Transverse colon (tissue), 4 donors: ENCODE results near the gene CEACAM1. TPM values are rescaled to one million over a fixed set of nuclear protein-coding genes. Genes with fewer than 3 reads are reported as not detected.
"Not testable (repeated sequence)": the region's sequence is repeated elsewhere in the genome, so short reads cannot be mapped to it uniquely, and the experiment has no call there.

Source experiments
- DNase-seq: peaks from one replicate; pipeline ENCODE4 v3.0.0-alpha.2; 2019
- H3K27ac ChIP-seq, 4 donors: fragments of 200-600 bp; sonication (generic); 2 replicates each; pipeline ENCODE4 v1.5.1; 2016 to 2018; ENCODE audit warnings: inconsistent platforms in 4 of 4
- H3K27me3 ChIP-seq: fragments of 200-600 bp; sonication (generic); 2 replicates; pipeline ENCODE4 v1.5.1; 2017; ENCODE audit warnings: inconsistent platforms
- H3K36me3 ChIP-seq, 4 donors: fragments of 200-600 bp; sonication (generic); 2 replicates each; pipeline ENCODE4 v1.5.1; 2017 to 2019; ENCODE audit warnings: inconsistent platforms in 4 of 4
- H3K4me1 ChIP-seq, 4 donors: fragments of 200-600 bp; sonication (generic); 2 replicates each; pipeline ENCODE4 v1.5.1; 2017 to 2020; ENCODE audit warnings: inconsistent platforms in 4 of 4
- H3K4me3 ChIP-seq, 4 donors: fragments of 200-600 bp; sonication (generic); 1 replicate in 1 of 4; 2 replicates in 3 of 4; pipeline versions ENCODE4 v1.5.1 to v1.6.1; 2017 to 2019; ENCODE audit warnings: inconsistent platforms in 4 of 4
- H3K9me3 ChIP-seq, 2 donors: fragments of 200-600 bp; sonication (generic); 2 replicates each; pipeline ENCODE4 v1.5.1; 2017 to 2019; ENCODE audit warnings: inconsistent platforms in 2 of 2
- EP300 ChIP-seq: sonication (generic); formaldehyde crosslinking; IDR thresholded peaks from one replicate; pipeline ENCODE4 v1.6.1; 2017; ENCODE audit warnings: antibody characterized with exemption, low read depth
- POLR2A ChIP-seq: fragments of 450-650 bp; IDR thresholded peaks from one replicate; pipeline ENCODE4 v1.6.1; 2016; ENCODE audit warnings: antibody characterized with exemption, mild to moderate bottlenecking, moderate library complexity
- POLR2AphosphoS5 ChIP-seq, 3 donors: sonication (generic); formaldehyde crosslinking; IDR thresholded peaks; one replicate each; pipeline ENCODE4 v1.6.1; 2016; ENCODE audit warnings: antibody characterized with exemption in 3 of 3
- WGBS, 2 donors: methylation state at CpG; one replicate each; pipeline ENCODE4 v1.1.5; 2018; ENCODE audit warnings: low coverage in 1 of 2; 5-methylcytosine and 5-hydroxymethylcytosine counted together
- in situ Hi-C, 4 donors: fragments of 200-750 bp; cut with MboI; loops; one replicate each; pipeline versions ENCODE4 v1.15.0 to v1.15.1; 2017; ENCODE audit warnings: low sequenced_read_pairs in 3 of 4, low pct_ligation_motif_present in 1 of 4, low pct_unique_long_range_greater_than_20kb in 1 of 4
- intact Hi-C: fragments of 100-400 bp; cut with DNase I; formaldehyde crosslinking; loops from one replicate; pipeline ENCODE4 v1.15.1; 2023; ENCODE audit warnings: low total_unique reads
- total RNA-seq, 4 donors: library from RNA; depleted of rRNA; stranded (reverse); fragments of >200 nt; gene quantifications; one replicate each; pipeline ENCODE4 v1.1.0, GENCODE V29; 2016
- TF ChIP-seq, protein P1 (sequence below), 5 experiments: fragments of 200-600 bp in 3 of 5; fragments of 450-650 bp in 2 of 5; sonication (generic) in 3 of 5; IDR thresholded peaks; 1 replicate in 2 of 5; 2 replicates in 3 of 5; pipeline ENCODE4 v1.5.1; 2016 to 2017; ENCODE audit warnings: antibody characterized with exemption in 5 of 5, inconsistent platforms in 3 of 5, mild to moderate bottlenecking in 2 of 5, moderate library complexity in 1 of 5

CEACAM1 gene
- total RNA-seq, 4 donors from 2014 or later = 38.6 to 835 (median 564) TPM

DNA sequence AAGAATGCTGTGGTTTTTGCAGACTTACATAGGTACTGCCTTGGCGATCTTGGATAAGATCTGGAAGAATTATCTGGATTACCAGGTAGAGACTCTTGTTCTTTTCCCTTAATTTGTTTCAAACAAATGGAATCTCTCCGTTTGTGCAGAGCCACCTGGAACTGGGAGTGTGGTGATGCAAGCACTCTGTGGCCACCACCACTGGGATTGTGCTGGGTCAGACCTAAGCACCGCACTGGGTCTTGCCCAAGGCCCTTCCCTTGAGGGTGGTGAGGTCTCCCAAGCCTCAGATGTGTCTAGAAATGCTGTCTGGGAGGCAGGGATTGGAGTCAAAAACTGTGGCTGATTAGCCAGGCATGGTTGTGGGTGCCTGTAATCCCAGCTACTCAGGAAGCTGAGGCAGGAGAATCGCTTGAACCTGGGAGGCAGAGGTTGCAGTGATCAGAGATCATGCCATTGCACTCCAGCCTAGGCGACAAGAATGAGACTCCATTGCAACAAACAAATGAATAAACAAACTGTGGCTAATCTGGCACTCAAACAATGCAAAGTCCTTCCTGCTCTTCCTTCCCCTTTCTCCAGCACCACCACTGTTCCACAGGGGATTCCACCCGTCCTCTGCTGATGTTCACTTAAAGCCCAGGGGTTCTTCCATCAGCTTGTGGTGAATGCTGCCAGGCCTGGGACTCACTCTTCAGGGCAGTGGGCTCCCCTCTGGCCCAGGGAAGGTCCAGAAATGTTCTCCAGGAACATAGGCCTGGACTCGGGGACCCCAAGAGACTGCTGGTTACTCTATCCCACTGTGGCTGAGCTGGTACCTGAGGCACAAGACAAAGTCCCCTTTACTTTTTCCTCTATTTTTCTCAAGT is 10.8 kb upstream of the CEACAM1 start:
- Histone ChIP-seq H3K4me3 (no peak overlapping the region), H3K27me3 (no peaks in the 10 kb centered on the region), H3K27ac (no peak overlapping the region), H3K9me3 (no peaks in the 10 kb centered on the region), H3K36me3 (no peaks in the 10 kb centered on the region), H3K4me1 (no peaks in the 10 kb centered on the region)
- intact Hi-C loops = no loop called here
- no peak for DNase-seq
- TF ChIP-seq EP300 (no peak), POLR2AphosphoS5 (IDR thresholded peaks at IDR 0.05) (no peak), POLR2A (no peak)
- TF ChIP-seq, protein P1, sequence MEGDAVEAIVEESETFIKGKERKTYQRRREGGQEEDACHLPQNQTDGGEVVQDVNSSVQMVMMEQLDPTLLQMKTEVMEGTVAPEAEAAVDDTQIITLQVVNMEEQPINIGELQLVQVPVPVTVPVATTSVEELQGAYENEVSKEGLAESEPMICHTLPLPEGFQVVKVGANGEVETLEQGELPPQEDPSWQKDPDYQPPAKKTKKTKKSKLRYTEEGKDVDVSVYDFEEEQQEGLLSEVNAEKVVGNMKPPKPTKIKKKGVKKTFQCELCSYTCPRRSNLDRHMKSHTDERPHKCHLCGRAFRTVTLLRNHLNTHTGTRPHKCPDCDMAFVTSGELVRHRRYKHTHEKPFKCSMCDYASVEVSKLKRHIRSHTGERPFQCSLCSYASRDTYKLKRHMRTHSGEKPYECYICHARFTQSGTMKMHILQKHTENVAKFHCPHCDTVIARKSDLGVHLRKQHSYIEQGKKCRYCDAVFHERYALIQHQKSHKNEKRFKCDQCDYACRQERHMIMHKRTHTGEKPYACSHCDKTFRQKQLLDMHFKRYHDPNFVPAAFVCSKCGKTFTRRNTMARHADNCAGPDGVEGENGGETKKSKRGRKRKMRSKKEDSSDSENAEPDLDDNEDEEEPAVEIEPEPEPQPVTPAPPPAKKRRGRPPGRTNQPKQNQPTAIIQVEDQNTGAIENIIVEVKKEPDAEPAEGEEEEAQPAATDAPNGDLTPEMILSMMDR (IDR thresholded peaks at IDR 0.05) = no peak
- in situ Hi-C loops = no loop called here
- 80% methylated on average over 7 of the region's 7 CpGs; no CpG with 5 or more reads in 1 of the 2 donors for WGBS, 2 donors

GRCh38 chr19:42535276-42535675 is 7.0 kb upstream of the CEACAM1 start:
- 73 to 81% methylated on average over 2 of the region's 2 CpGs for WGBS, 2 donors
- not testable (repeated sequence) for H3K9me3 ChIP-seq

GRCh38 chr19:42534391-42534790 is 6.1 kb upstream of the CEACAM1 start:
- Histone ChIP-seq H3K36me3 (no peaks in the 10 kb centered on the region), H3K27me3 (no peaks in the 10 kb centered on the region), H3K4me3 (no peak overlapping the region), H3K9me3 (no peaks in the 10 kb centered on the region), H3K27ac (no peak overlapping the region), H3K4me1 (no peaks in the 10 kb centered on the region)
- TF ChIP-seq POLR2AphosphoS5 (IDR thresholded peaks at IDR 0.05) = no peak
- TF ChIP-seq, protein P1 (IDR thresholded peaks at IDR 0.05) = no peak
- TF ChIP-seq POLR2A = no peak
- TF ChIP-seq EP300 = no peak
- DNase-seq = no peak
- in situ Hi-C loops (loop anchor here in 1 of 4 donors (5.0 kb wide), 1 partner anchor 82 kb away; no protein-coding TSS in a partner anchor), intact Hi-C loops (no loop called here)

More at GRCh38 chr19:42535276-42535675, 7.0 kb upstream of the CEACAM1 start:
- H3K4me3 ChIP-seq, intact Hi-C loops, H3K4me1 ChIP-seq, DNase-seq, H3K27me3 ChIP-seq, H3K36me3 ChIP-seq, in situ Hi-C loops, H3K27ac ChIP-seq: not testable (repeated sequence)

- no peaks in the 10 kb centered on the region for H3K9me3 ChIP-seq
- intact Hi-C loops = no loop called here
These were observed 4.6 kb upstream of the CEACAM1 start for GRCh38 chr19:42532891-42533290.

More at GRCh38 chr19:42532891-42533290, 4.6 kb upstream of the CEACAM1 start:
- Histone ChIP-seq H3K36me3 (no peaks in the 10 kb centered on the region), H3K27ac (no peak overlapping the region), H3K4me1 (peaks cover 6 to 13% (median 10%) of the 10 kb centered on the region in 4 donors), H3K27me3 (no peaks in the 10 kb centered on the region), H3K4me3 (no peak overlapping the region)
- in situ Hi-C loops = loop anchor here in 1 of 4 donors (5.0 kb wide), 1 partner anchor 81 kb away; no protein-coding TSS in a partner anchor
- WGBS, 2 donors = 83 to 90% methylated on average over 1 to 2 of the region's 2 CpGs
- TF ChIP-seq, protein P1 (IDR thresholded peaks at IDR 0.05) = no peak
- TF ChIP-seq POLR2A (no peak), POLR2AphosphoS5 (IDR thresholded peaks at IDR 0.05) (no peak), EP300 (no peak)
- DNase-seq = no peak
